HG02973 (cell line): ENCODE measurements around the gene ARHGAP1.
"Not testable (repeated sequence)": the region's sequence is repeated elsewhere in the genome, so short reads cannot be mapped to it uniquely, and the experiment has no call there.

Experiments
- ATAC-seq: cut with Tn5 transposase; IDR thresholded peaks from one replicate; pipeline ENCODE4 v1.9.1; 2021; ENCODE audit warnings: moderate library complexity; ENCODE audit not compliant: unreplicated experiment

Gene ARHGAP1

GRCh38 chr11:46675288-46675851 lies 25.0 kb downstream of the ARHGAP1 start:
- ATAC-seq = no peak

GRCh38 chr11:46674463-46675287 lies 25.7 kb downstream of the ARHGAP1 start:
- no peak for ATAC-seq

DNA sequence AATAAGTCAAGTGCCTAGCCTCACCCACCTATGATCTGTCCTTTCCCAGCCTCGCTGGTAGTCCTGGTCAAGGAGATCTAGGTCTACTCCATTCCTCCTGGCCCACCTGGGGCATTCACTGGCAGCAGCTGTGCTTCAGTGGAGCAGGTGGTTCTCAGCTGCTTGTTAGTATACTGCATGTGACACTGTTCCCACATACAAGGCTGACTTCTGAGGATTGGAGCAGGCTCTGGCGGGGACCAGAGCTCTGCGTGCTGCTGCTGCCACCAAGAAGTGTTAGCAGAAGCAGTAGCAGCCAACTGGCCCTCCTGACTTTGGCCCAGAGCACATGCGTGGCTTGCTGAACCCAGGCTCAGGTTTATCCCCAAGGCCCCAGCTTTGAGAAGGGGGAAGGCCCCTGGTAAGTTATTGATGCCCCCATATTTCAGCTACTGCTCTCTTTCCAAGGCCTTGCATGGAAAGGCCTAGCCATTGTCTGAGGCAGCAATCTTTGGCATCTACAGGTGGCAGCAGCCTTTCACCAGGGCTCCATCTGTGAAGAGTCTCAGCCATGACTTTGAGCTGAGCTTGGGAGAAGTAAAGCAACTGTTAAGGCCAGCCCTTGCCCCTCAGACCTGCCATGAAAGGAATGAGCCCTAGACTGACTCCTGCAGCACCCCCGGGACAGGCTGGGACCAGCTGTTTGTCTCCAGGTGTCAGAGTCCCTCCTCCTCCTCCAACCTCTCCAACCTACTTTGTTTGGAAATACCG lies 26.5 kb downstream of the ARHGAP1 start:
- ATAC-seq = no peak

DNA sequence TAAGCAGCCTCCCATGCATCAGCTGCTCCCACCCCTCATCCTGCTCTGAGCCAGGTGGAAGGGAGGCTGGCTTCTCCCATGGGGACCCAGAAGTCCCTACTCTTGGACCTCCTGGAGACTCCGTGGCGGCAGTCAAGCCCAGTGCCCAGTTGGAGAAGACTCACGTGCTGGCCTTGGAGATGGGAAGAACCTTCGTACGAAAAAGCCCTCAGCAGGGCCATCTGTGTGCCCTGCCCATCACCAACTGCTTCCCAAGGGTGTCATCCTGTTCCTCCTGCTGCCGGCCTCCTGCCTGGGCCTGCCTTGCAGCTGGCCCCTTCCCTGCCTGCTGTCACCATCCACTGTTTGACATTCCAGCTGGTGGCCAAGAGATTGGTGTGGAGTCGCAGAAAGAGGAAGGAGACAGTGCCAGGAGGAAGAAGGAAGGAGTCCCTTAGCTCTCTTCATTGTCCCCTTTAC lies 28.0 kb downstream of the ARHGAP1 start:
- ATAC-seq = no peak

DNA sequence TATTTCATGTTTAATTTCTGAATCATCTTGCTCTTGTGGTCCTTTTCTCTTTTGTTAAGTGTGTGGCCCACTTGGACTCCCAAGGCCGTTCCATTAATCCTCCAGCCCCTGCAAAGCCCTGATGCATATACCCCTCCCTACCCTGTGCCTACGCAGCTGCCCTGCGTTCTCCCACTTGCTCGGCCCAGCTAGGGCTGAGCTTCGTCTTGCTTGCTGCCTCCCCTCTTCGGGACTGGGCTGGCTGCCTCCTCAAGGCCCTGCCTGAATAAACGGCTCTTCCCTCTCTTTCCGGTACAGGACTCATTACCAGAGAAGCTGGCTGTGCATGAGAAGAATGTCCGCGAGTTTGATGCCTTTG lies 28.5 kb downstream of the ARHGAP1 start:
- no peak for ATAC-seq

GRCh38 chr11:46670521-46670920 lies 29.9 kb downstream of the ARHGAP1 start:
- not testable (repeated sequence) for ATAC-seq

DNA sequence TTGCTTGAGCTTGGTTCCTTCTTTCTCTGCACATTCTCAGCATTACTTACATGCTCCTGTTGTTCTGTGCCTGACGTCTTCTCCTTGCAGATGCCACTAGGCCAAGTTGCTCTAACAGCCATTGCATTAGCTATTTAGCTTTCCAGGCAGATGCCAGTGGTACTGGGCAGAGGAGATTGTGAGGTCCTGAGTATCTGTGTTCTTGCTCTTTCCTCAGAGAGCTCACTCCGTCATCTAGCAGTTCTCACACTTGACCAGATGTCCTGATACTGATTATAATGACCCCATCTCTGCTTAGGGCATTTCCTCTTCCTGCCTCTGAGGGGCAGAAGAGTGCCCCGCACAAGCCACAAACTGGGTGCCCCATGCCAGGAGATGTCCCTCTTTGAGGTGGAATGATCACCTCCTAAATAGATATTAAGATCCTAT lies 30.7 kb downstream of the ARHGAP1 start:
- ATAC-seq = no peak

- no peak for ATAC-seq
These were observed 31.8 kb downstream of the ARHGAP1 start for GRCh38 chr11:46668480-46669085.

GRCh38 chr11:46667043-46667481 lies 33.4 kb downstream of the ARHGAP1 start:
- ATAC-seq = no peak

- ATAC-seq = no peak
These were observed 33.9 kb downstream of the ARHGAP1 start for GRCh38 chr11:46666516-46666915.

DNA sequence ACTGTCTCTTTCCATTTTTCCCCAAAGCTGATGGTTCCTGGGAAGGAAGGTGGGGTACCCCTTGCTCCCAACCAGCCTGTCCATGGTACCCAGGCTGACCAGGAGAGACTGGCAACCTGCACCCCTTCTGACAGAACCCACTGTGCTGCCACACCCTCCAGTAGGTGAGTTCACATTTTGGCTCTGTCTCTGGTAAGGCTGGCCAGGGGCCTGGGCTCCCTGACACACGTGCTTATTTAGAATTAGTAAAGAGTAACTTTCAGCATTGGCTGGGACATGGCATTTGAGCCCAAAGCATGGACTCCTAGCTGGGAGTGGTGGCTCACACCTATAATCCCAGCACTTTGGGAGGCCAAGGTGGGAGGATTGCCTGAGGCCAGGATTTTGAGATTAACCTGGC lies 35.1 kb downstream of the ARHGAP1 start:
- no peak for ATAC-seq

DNA sequence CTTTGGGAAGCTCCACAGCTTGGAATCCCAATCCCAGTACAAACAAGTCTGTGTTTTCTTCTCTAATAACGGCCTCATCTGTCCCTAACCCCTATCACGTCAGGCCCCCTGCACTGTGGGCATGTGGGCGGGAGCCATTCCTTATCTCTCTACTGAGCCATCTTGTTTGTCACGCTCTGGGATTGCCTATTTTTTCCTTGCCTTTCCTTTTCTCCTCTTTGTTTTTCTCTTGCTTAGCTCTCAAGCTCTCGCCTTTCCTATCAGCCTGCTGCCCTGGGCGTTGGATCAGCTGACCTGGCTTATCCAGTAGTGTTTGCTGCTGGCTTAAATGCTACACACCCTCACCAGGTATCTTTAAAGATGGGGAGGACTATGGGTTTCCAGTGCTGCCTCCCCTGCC lies 35.8 kb downstream of the ARHGAP1 start:
- ATAC-seq = no peak

DNA sequence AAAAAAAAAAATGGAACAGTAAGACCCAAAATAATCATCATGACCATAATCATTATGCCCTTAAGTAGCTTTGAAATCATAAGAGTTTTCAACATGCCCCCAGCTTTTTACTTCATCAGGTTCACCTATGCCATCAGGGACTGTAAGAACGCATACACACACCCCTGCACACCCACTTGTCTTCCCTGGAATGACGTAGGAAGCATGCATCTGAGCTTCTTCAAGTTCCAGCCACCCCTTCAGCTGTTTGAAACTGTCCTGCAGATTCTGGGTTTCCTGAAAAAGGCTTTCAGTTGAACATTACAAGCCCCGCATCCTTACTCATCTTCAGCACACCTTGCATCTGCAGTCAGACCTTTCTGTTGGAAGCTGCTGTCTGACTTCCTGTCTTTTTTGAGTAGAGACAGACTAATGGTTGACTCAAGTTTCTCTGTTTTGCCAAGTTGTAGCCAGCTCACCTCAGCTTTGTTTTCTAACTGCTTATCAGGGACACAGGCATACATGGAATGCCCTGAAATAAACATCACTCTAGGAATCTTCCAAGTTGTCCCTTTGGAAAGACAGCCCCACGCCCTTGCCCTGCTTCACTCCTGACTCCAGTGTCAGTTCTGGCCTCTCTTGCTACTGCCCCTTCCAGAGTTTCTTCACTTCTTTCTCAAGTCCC lies 37.0 kb downstream of the ARHGAP1 start:
- ATAC-seq = no peak

- no peak for ATAC-seq
These were observed 38.1 kb downstream of the ARHGAP1 start for GRCh38 chr11:46662366-46662765.

GRCh38 chr11:46661836-46662235 lies 38.6 kb downstream of the ARHGAP1 start:
- ATAC-seq = no peak

DNA sequence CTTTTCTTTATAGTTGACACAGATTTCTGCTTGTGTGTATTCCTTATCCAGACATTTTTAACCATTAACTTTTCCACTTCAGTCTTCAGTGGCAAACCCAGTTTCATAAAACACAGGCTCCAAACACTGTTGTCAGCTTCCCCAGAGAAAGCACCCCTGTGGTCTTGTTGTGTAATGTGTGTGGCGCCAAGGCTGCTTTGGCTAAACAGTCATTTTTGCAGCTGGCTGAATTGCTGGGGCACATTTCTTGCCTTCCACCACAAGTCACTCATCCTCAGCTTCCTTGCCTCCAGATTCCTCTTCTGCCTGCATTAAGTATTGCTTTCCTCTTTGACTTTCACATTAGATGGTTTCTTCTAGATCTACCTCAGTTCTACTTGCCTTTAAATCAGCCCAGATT lies 40.5 kb downstream of the ARHGAP1 start:
- ATAC-seq = no peak

GRCh38 chr11:46658259-46658658 lies 42.2 kb downstream of the ARHGAP1 start:
- no peak for ATAC-seq

DNA sequence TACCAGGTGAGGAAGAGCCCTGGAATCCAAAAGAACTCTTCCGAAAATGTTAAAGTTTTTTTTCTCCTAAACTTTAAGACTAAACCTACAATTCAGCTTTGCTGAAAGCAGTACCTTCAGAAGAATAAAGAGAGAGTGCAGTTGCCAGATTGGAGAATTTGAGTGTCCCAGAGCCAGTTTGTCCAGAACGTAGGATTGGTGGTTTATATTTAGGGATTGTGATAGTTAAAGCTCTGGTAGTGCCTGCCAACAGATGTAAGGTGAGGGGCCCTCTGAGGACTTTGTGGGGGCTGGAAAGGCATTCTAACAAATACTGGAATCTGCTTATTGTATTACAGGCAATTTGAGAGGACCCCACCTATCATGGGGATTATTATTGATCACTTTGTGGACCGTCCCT lies 43.2 kb downstream of the ARHGAP1 start:
- ATAC-seq = no peak

DNA sequence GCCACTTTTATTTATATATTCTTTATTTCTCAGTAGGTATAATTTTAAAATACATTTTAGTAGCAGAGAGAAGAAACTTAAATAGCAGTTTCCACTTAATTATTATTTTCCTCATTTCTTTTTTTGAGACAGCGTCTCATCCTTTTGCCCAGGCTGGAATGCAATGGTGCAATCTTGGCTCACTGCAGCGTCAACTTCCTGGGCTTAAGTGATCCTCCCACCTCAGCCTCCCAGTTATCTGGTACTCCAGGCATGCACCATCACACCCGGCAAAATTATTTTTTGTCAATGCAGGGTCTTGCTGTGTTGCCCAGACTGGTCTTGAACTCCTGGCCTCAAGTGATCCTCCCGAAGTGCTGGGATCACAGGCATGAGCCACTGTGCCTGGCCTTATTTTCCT lies 44.8 kb downstream of the ARHGAP1 start:
- ATAC-seq = no peak

DNA sequence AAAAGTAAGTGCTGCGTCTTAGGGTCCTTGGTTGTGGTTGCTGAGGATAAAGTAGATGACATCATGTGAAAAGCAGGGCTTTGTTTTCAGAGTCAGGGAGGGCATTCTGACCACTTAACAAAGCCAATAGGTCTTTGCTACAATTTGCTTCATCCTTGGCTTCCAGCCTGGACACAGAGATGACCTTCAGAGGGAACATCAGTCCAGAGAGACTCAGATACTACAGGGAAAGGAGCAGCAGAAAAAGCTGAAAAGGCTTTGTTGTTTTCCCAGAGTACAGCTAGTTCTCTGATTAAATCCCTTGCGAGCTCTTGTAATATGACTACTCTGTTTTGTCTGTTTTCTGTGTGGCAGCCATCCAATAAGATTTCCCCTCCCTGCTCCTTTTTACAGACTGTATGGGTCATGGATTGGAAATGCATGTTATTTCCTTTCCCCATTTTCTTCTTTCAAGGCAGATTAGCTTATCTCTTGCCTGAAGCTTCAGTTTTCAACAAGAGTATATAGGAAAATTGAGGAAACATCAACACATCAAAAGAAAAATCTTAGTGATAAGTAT lies 51.2 kb downstream of the ARHGAP1 start:
- no peak for ATAC-seq

DNA sequence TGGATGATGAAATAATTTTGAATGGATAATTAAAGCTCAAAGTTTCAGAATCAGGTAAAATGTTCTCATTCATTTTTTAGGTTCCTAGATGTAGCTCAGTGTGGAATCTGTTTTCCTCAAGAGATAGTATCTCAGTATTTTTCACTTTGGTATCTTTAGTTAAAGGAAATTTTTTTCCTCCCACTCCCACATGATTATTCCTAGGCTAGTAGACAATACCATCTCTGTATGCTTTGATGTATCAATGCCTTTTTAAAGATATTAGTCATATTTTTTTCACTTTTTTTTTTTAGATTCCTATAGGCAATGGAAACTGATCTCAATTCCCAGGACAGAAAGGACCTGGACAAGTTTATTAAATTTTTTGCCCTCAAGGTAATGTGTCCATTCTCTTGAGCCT lies 56.4 kb downstream of the ARHGAP1 start:
- ATAC-seq = no peak
